Islet of Langerhans (tissue), 1 donor: ENCODE results near the gene JPH2.

Experiments used
- FAIRE-seq: peaks from one replicate; lab custom pipeline; 2011; peaks lifted over from hg19 to GRCh38; lab: Jason Lieb, UNC

Gene JPH2

DNA sequence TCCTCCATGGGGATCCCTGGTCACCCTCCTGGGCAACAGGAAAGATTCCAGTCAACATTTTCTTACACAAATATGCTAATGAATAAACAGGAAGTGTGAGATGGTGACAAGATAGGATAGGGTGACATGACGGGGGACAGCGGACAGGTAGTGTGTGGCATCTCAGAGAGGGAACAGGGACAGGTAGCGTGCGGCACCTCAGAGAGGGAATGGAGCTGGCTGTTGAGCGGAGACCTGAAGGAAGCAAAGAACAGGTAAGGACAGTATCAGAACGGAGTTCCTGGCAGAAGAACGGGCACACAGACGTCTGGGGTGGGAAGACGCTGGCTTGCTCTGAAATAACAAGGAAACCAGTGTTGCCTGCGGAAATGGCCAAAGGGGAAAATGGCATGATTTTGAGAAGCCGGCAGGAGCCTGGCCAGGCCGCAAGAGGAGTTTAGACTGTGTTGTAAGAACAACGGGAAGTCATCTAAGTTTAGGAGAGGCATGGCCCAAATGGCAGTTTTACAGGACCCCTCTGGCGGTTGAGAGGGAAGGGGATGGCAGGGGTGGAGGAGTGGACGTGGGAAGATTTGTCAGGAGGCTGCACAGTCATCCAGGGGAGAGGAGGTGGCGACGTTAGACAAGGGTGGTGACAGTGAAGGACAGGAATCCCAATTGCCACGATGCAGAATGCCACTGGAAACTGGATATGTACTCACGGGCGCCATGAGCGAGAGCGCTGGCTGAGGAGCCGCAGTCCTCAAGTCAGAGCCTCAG lies 111.6 kb downstream of the JPH2 start:
- FAIRE-seq = no peak

DNA sequence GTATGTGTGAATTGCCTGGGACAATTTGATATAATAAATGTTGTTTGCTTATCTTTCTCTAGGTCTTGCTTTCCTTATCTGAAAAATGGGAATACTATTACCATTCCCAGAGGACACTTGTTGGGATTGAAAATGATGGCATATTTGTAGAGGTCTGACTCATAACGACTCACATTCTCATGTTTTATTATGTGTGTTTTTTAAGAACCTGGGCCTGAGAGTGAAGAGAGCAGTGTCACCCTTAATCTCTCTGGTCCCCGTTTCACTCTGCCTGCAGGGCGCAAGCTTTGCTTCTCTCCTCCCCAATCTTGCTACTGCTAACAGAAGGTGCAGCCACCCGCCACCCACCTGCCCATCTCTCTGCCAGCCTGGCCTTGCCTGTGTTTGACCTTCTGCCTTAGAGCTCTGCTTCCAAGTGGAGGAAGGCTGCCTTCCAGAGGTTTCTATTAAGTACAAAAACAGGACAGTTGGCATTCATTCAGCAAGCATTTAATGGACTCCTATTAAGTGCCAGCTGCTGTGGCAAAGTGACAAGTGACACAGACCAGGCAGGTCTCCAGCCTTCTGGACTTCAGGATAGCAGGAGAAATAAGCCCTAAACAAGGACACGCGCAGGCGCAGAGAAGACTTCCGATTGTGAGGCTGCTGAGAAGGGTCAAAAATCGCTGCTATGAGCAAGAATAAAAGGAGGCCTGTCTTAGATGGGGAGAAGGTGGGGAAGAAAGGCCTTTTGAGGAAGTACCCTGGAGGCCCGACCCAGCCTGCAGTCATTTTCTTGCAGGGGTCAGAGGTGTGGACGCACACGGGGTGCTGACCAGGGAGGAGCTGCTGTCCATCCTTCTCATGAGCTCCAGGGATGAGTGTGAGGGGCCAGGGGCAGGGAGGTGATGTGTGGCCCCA lies 112.5 kb downstream of the JPH2 start:
- no peak for FAIRE-seq

DNA sequence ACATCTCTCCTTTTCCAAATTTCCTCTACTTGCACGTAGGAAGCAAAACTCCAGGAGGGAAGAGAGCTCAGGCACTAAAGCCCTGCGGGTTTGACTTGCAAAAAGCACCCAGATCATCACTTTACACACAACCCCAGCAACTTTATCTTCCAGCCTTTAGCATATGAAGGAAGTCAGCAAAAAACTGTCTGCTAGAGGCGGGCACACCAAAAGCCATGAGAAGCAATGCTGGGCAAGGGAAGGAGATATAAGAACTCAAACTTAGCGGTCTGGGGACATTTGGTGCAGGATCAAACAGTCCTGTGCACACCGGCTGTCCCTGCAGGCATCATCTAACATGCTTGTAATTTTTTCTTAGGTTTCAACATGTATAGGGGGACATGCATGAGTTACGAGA lies 113.3 kb downstream of the JPH2 start:
- FAIRE-seq = no peak

DNA sequence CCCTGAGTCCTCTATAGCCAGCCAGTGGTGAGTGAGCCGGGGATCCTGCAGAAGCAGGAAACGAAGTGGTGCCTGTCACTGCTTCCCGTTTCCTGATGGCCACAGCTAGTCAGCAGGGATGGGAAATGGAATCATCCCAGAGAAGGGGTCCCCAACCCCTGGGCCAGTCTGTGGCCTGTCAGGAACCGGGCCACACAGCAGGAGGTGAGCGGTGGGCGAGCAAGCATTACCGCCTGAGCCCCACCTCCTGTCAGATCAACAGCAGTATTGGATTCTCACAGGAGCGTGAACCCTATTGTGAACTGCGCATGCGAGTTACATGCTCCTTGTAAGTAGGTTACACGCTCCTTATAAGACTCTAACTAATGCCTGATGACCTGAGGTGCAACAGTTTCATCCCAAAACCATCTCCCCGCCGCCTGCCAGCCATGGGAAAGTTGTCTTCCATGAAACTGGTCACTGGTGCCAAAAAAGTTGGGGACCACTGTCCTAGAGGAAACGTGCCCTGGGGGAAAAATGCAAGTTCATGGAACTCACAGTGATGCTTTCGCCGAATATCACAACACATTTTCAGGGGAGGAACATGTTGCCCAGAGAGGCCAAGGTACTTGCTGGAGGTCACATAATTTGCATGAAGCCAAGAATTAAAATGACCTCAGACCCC lies 113.8 kb downstream of the JPH2 start:
- no peak for FAIRE-seq

DNA sequence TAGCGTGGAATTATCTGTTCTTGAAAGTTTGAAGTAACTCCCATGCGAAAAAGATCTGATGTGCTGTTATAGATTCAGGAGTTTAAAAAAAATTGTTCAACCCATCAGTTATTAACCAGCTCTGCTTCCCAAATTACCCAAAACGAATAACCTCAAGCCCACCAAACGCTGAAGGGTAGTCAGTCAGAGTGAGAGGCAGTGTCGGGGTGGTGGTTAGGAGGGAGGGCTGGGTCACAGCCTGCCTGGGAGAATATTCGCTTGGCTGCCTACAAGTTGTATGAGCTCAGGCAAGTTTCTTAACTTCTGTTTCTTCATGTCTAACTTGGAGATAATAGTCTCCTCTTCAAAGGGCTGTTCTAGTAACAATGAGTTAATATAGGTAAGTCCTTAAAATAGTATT lies 114.6 kb downstream of the JPH2 start:
- no peak for FAIRE-seq

DNA sequence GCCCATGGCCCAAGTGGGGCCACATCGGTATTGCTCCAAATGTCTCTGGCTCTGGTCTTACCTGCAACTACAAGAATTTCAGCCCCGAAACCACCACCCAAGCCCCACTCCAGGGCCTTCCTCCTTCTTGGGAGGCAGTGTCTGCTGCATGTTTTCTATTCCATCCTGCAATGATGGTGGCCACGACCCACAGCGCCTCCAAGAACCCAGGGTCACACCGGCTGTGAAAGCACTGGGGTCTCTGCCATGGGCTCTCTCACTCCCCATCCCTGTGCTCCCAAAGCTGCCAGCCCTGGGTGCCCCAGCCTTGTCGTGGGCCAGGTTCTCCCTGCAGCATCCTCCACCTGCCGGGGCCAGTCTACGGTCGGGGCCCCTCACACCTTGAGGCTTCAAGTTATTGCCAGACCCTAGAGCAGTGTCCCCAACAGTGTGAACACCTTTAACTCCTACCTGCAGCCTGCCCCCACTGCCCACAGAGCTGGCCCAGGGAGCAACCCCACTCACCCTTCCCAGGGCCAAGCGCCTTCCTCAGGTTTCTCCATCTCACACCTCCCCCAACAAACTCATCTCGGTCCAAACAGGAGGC lies 115.4 kb downstream of the JPH2 start:
- no peak for FAIRE-seq

DNA sequence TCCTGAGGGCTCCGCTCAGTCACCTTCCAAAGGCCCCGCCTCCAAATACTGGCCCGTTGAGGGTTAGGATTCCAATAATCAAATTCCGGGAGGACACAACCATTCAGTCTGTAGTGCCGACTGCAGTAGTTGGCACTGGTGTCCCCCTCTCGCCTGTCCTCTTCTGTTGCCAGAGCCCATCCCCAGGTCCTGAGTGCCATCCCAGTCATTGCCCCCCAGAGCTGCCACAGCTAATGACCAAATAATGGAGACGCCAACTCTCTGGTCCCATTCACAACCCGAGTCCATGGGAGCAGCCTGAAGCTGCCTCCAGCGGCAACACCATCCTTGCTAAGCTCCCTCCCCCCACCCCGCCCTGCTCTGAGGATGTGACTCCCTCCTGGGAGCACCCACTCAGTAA lies 115.9 kb downstream of the JPH2 start:
- no peak for FAIRE-seq

DNA sequence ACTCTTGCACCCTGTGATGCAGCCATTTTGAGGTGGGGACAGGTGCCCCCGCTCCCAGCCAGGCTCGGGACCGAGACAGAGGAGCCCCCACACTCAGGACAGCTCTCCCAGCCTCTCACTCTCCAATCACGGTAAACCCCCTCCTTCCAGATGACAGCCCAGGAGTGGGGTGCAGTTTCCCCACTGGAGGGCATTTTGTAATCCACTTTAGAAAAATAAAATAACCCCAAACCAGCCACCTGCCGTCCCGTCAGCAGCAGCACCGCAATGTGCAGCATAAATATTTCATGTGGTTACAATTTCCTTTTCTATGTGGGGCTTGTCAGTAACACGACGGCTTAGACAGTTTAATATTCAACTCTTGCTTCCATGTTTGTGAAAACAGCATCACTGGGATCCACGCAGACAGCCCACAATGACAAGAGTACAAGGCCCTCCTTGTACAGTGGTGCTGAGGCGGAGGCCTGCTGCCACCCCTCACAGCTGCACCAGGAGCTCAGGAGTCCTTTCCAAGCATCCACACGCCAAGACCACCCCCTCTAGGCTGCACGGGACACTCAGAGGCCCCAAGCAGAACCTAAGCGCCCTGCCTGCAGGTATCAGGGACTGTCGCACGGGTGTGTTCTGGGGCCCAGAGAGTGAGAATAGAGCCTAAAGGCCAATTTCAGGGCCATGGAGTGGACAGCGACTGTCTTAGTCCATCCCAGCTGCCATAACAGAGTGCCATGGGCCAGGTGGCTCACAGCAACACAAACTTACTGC lies 116.7 kb downstream of the JPH2 start:
- no peak for FAIRE-seq

DNA sequence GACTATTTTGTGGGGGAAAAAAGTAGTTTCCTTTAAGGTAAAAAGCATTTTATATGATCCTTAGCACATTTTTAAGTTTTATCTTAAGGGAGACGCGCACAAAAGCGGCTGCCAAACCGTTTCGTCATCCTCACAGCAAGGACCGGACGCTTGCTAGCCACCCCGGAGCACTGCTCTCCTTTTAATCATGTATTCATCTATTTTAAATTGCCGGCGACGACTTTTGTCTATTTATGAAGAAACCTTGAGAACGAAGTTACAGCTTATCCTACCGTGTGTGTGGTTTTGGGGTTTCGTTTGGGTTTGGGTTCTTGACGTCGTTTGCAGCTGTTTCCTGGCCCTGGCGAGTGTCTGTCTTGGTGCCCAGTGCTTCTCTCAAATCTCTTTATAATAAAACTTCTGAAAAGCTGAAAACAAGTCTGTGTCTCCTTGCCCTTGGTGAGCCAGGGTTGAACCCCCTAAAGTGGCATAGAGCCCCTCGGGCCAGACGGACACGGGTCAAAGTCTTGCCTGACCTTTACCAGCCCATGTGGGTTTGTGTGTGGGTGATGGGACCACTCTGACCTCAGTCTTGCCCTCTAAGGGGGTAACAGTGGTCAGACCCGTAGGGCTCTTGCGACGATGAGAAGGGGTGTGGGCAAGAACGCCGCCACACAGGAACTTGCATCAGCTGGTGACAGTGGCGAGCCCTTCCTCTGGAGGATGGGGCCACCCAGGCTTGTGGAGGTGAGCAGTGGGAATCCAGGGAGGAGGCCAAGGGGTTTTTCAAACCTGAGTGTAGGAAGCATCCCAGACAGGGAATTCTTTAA lies 117.6 kb downstream of the JPH2 start:
- no peak for FAIRE-seq

DNA sequence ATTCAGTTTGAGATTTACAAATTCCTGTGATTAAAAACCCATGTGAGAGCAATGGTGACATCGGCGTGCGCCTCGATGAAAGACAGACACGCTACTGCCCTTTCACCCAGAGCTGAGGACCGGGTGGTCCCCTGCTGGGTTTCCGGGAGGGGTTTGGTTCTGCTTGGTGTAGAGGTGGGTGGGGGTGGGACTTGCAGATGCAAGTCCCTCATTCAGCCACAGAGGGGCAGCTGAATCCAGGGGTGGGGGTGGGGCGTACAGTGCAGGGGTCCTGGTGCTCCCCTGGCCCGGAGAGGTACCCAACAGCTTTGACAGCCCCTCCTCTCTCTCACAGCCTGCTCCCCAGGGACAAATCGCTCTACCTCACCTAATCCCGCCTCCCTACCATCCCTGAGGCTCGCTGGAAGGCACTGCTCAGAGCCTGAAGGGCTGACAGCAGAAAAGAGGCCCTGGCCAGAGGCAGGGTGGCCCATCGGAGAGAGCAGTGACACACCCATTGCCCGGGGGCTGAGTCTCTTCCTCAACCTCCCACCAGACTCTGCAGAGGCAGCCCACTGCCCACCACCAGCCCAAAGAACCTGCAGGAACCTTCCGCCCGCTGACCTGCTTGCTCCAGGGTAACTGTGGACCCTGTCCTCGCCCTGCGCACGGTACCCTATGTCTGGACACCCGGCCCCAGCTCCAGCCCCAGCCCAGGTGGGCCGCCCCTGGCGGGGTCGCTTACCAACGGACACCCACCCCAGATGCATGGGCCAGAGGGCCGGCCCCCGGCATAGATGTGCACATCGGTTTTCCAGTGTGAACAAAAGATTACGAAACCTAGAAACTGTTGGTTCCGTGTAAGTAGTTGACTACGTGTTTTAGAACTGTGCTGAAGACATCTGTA lies 118.4 kb downstream of the JPH2 start:
- no peak for FAIRE-seq

DNA sequence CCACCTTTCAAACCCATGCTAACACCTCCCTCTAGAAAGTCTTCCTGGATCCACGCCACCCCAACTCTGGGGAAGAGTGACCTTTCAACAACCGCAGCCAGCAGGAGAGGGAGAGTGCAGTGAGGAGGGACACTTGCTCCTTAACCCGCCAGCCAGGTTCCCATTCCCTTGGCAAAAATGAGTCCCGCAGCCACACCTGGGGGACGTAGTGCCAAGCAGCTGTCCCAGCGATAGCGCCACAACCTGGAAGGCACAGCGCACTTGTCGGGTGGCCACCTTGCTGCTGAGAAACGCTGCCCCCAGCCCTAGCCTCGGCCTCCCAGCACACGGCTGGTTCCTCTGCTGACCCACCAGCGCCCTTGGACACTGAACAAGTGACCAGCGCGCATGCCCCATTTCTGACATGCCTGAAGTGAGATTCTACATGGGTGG lies 119.3 kb downstream of the JPH2 start:
- no peak for FAIRE-seq

DNA sequence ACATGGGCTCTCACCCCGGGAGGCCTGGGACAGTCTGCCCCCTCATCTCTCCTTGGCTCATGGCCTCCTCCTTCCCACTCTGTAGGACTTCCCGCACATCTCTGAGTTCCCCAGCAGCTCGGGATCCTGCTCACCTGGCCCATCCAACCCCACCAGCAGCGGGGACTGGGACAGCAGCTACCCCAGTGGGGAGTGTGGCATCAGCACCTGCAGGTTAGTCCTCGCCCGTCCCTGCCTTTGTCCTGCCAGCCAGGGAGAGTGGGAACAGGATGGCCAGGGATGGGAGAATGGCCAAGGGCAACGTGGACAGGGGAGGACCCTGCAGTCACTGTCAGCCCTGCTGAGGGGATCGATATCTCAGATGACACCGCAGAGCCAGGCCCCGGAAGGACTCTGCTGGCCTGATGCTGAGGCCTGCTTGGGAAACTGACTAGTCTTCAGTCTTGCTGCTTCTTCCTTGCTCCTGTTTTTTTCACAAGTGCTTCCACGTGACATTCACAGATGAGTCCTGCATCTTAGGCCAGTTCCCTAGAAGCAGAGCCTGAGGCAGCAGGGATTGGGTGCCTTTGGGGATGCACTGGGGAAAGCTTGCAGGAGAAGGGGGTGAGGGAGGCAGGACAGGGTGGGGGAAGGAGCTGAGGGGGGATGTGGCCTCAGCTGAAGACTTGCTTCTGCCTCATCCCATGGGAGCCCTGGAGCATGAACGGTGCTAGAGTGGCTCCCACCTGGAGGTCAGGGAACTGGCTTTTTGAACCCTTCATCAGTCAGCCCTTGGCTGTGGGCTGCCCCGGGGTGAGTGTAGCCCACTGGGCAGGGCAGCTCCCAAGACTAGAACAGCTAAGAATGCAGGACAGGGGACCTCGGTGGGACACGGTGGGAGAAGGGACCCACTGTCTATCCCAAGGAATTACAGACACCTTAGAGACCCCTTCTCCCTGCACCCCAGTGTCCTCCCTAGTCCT lies 120.1 kb downstream of the JPH2 start:
- FAIRE-seq = no peak

DNA sequence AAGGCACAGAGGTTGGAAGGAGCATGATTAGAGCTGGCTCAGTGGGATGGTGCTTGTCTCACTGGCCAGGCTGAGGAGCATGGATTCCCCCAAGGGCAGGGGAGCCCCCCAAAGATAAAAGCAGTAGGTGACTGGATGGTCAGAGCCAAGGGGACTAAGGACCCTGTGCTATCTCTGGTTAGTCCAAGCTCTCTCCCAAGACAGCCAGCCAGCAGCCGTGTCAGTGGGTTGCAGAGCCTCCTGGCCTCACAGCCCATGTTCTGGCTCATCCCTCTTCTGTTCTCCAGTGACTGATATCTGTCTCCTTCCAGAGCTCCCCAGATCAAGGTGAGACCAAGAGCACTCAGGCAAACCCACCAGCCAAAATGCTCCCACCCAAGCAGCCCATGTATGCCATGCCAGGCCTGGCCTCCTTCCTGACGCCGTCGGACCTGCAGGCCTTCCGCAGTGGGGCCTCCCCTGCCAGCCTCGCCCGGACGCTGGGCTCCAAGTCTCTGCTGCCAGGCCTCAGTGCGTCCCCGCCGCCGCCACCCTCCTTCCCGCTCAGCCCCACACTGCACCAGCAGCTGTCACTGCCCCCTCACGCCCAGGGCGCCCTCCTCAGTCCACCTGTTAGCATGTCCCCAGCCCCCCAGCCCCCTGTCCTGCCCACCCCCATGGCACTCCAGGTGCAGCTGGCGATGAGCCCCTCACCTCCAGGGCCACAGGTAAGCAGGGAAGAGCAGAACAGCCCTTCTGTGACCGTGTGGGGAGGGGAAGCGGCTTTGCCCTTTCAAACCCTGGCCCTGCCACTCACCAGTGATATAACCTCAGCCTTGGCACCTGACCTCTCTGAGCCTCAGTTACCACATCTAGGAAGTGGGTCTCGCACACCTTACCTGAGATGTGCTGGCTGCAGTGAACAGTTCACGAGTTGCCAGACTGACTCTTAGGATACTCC lies 121.3 kb downstream of the JPH2 start:
- FAIRE-seq = no peak

DNA sequence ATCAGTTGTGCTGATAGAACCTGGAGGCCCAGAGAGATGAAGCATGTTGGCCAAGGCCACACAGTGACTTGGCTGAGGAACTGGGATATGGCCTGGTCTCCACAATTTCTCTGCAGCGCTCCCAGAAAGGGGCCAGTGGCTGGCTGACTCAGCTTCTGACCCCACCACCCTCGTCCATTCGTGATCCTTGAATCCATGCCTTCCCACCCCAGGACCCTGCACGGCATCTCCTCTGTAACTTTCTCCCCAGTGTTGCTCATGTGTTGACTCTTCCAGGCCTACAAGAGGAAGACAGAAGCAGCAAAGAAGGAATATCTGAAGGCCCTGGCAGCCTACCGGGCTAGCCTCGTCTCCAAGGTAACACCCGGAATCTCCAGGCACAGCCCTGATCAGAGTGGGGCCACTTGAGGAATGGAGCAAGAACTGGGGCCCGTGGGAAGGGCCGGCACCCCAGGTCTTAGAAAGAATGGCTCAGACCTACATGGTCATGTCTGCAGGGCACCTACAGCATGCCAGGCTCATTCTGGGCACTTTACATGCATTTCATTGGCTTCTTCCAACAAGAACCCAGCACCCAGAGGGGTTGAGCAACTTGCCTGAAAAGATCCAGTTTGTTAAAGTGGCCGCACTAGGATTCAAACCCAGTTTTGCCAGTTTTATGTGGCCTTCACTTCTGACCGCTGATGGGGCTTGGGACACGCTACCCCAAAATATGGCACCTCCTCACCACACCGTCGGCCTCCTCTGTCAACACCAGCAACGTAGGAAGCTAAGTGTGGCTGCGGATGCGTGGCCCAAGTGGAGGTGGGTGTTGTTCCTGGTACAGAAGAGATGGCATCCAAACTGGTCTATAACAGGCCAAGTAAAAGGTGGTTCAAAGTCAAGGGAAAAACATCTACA lies 122.2 kb downstream of the JPH2 start:
- FAIRE-seq = no peak
